Measurements from ENCODE around the gene FSCN2. TPM values are rescaled to one million over a fixed set of nuclear protein-coding genes. Genes with fewer than 3 reads are reported as not detected.

FSCN2 gene
- total and polyA plus RNA-seq, 12 donors: 0.14 to 1.3 (median 0.45) TPM; not detected in 2

DNA sequence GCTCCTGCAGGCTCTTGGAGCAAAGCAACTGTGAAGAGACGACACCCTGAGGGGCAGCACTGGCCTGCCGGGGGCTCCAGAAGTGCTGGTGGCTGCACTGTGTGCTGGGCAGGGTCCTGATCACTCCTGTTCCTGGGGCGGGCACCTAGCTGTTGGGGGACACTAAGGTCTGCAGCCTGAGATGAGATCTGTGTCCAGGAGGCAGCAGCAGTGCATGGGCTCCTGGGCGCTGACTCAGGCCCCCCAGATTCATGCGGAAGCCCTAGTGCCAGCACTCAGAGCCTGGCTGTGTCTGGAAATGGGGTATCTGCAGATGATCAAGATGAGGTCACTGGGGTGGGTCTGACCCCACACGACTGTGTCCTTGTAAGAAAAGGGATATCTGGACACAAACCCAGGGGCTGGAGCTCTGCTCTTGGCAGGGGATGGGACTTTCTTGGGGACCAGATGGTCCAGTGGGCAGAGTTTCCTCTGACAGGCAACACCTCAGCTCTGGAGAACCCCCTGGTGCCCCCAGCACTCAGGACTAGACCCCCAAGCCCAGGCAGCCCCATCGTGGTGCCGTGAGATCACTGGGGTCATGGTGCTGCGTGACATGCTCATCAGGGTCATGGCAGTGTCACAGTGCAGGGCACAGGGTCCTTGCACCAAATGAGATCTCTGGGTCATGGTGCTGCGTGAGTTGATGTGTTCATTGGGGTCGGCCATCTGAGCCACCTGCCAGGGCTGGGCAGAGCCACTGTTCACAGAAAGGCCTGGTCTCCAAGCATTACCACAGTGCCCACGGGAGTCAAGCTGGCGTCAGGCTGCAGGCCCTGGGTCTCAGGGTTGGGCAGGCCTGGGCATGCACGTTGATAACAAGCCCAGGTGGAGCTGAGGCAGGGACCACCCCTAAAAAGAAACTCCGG, 14.5 kb downstream of the FSCN2 start:
- peak overlapping the region in 1 of 10 donors; percentile 52 for H3K27ac ChIP-seq

DNA sequence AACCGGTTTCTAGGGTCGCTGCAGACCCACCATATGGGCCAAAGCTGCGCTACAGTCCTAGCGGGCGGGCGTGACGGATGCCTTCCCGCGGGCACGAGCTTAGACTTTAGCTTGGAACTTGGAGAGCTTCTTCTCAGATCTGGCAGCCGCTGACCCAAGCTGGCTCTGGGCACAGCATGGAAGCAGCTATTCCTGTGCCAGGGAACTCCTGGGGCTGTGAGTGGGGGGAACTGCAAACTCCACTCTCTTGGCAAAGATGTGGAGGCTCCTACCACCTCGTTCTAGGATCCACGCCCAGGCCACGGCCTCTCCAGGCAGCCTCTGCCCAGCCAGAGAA, 15.1 kb downstream of the FSCN2 start:
- 72 to 78% methylated on average over 14 of the region's 14 CpGs for WGBS, 2 donors
- peaks cover 0 to 16% (median 5%) of the 10 kb centered on the region in 9 donors for H3K4me1 ChIP-seq
- H3K27ac ChIP-seq: peak overlapping the region in 4 of 10 donors; percentile 10 to 55 (median 38)
- TF ChIP-seq, protein P1, sequence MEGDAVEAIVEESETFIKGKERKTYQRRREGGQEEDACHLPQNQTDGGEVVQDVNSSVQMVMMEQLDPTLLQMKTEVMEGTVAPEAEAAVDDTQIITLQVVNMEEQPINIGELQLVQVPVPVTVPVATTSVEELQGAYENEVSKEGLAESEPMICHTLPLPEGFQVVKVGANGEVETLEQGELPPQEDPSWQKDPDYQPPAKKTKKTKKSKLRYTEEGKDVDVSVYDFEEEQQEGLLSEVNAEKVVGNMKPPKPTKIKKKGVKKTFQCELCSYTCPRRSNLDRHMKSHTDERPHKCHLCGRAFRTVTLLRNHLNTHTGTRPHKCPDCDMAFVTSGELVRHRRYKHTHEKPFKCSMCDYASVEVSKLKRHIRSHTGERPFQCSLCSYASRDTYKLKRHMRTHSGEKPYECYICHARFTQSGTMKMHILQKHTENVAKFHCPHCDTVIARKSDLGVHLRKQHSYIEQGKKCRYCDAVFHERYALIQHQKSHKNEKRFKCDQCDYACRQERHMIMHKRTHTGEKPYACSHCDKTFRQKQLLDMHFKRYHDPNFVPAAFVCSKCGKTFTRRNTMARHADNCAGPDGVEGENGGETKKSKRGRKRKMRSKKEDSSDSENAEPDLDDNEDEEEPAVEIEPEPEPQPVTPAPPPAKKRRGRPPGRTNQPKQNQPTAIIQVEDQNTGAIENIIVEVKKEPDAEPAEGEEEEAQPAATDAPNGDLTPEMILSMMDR (IDR thresholded peaks at IDR 0.05): no peak
- no peaks in the 10 kb centered on the region for H3K27me3 ChIP-seq
- peaks cover 0 to 90% (median 46%) of the 10 kb centered on the region in 9 donors for H3K36me3 ChIP-seq
- peak; percentile 15 to 76 (median 60) for ATAC-seq
- intact Hi-C loops (cut with DNase I): no loop called here
- no peak overlapping the region for H3K4me3 ChIP-seq
- DNase-seq: peak in 1 of 2 donors; percentile 54
- no peaks in the 10 kb centered on the region for H3K9me3 ChIP-seq

More for the DNA sequence above, 14.5 kb downstream of the FSCN2 start:
- no peak overlapping the region for H3K4me3 ChIP-seq
- H3K36me3 ChIP-seq: peaks cover 0 to 87% (median 40%) of the 10 kb centered on the region in 9 donors
- no peaks in the 10 kb centered on the region for H3K9me3 ChIP-seq
- H3K27me3 ChIP-seq: peaks cover 0 to 6% (median 3%) of the 10 kb centered on the region in 7 donors
- peaks cover 0 to 18% (median 5%) of the 10 kb centered on the region in 9 donors for H3K4me1 ChIP-seq
- DNase-seq (peak in 1 of 2 donors; percentile 7), ATAC-seq (peak in 1 of 8 donors; percentile 10)
- TF ChIP-seq, protein P1 (IDR thresholded peaks at IDR 0.05): no peak
- intact Hi-C loops (cut with DNase I): no loop called here
- 87 to 88% methylated on average over 15 of the region's 15 CpGs for WGBS, 2 donors

DNA sequence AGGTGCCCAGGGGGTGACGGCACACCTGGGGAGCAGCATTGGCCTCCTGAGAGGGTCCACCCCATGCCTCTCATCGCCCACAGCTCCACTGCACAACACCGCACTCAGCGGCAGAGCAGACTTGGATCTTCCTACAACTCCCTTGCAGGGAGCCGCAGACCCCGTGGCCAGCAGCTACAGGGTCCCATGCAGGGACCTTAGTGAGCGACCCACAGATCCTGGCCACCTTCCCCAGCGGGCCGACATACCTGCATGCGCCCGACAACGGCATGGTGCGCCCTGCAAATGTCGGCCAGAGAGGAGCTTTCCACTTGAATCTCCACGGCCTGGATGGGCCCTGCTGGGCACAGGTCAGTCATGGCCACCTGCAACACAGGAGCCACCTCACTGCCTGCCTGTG, 15.6 kb downstream of the FSCN2 start:
- Histone ChIP-seq H3K4me3 (no peak overlapping the region), H3K27me3 (no peaks in the 10 kb centered on the region), H3K9me3 (no peaks in the 10 kb centered on the region), H3K4me1 (peaks cover 0 to 16% (median 5%) of the 10 kb centered on the region in 9 donors), H3K36me3 (peaks cover 0 to 92% (median 48%) of the 10 kb centered on the region in 9 donors), H3K27ac (peak overlapping the region in 4 of 10 donors; percentile 10 to 55 (median 38))
- DNase-seq (no peak), ATAC-seq (peak in 1 of 8 donors; percentile 12)
- TF ChIP-seq, protein P1 (IDR thresholded peaks at IDR 0.05): no peak
- WGBS, 2 donors: 91 to 95% methylated on average over 15 of the region's 15 CpGs
- intact Hi-C loops (cut with DNase I): no loop called here

DNA sequence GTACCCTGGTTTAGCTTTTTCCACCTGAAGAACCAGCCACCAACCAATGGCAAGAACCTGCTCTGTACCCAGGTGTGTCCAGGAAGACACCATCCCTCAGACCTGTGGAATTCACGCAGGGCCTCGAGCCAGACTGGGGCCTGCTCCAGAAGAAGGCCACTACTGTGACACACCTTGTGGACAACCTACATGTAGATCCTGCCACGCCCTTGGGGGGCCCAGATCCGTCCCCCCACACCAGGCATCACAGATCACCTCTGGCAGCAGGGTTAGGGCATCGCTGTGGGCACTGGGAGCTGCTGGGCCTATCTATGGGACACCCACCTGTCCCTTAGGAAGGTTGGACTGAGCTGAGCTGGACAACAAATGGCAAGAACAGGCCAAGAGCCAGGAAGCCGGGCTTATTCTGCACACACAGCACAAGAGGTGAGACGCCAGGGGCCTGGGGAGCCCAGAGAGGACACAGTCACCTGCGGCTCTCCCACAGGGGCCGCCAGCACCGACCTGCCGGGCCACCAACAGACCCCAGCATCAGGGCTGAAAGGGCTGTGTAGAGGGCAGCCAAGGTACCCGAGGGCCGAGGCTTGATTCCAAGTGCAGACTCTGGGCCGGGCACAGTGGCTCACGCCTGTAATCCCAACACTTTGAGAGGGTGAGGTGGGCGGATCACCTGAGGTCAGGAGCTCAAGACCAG, 16.3 kb downstream of the FSCN2 start:
- TF ChIP-seq, protein P1 (IDR thresholded peaks at IDR 0.05): no peak
- H3K9me3 ChIP-seq: no peaks in the 10 kb centered on the region
- H3K36me3 ChIP-seq: peaks cover 0 to 96% (median 48%) of the 10 kb centered on the region in 9 donors
- H3K4me3 ChIP-seq: no peak overlapping the region
- 95 to 96% methylated on average over 16 of the region's 16 CpGs for WGBS, 2 donors
- DNase-seq (peak in 1 of 2 donors; percentile 7), ATAC-seq (no peak)
- H3K4me1 ChIP-seq: peaks cover 0 to 16% (median 5%) of the 10 kb centered on the region in 9 donors
- H3K27ac ChIP-seq: no peak overlapping the region
- no peaks in the 10 kb centered on the region for H3K27me3 ChIP-seq
- intact Hi-C loops (cut with DNase I): no loop called here
